GM12878 (cell line): Measurements from ENCODE around the gene NRG3. TPM values are rescaled to one million over a fixed set of nuclear protein-coding genes. Genes with fewer than 3 reads are reported as not detected.

ENCODE experiments used
- ATAC-seq: fragments of 200-7000 bp; cut with Tn5 transposase; 3 replicates; pipeline ENCODE4 v1.9.1; 2020; ENCODE audit warnings: mild to moderate bottlenecking, moderate library complexity
- BruUV-seq: library from RNA; stranded (reverse); fragments of 400-500 nt; replicated peaks from 2 replicates; lab custom pipeline; 2021; lab: Mats Ljungman, UMichigan
- CTCF ChIA-PET: fragments of 300-600 bp; sonication (Branson Sonifier 250); formaldehyde crosslinking; extraction: SDS; loops from one replicate; lab custom pipeline; 2021; ENCODE audit warnings: inconsistent platforms; lab: Yijun Ruan, JAX
- POLR2A ChIA-PET: fragments of 350-600 bp; formaldehyde crosslinking; extraction: SDS; loops from one replicate; lab custom pipeline; 2021; ENCODE audit warnings: inconsistent platforms; lab: Charles Lee
- RAD21 ChIA-PET: fragments of 300-600 bp; sonication (Branson Sonifier 250); formaldehyde crosslinking; loops from one replicate; lab custom pipeline; 2023; ENCODE audit warnings: antibody characterized with exemption; ENCODE audit not compliant: unreplicated experiment; lab: Charles Lee
- SMC1A ChIA-PET: fragments of 300-600 bp; sonication (Branson Sonifier 250); formaldehyde crosslinking; loops from one replicate; lab custom pipeline; 2023; ENCODE audit not compliant: unreplicated experiment, uncharacterized antibody; lab: Charles Lee
- DNase-seq: peaks from one replicate; pipeline ENCODE4 v3.0.0-alpha.2; 2011; ENCODE audit warnings: low read depth, low spot score
- FAIRE-seq: peaks from 3 replicates; lab custom pipeline; 2011; peaks lifted over from hg19 to GRCh38; lab: Jason Lieb, UNC
- H2AFZ ChIP-seq: 2 replicates; pipeline ENCODE4 v1.6.0; 2011; ENCODE audit warnings: low read depth, low read length, control low read depth; ENCODE audit not compliant: control insufficient read depth
- H3K27ac ChIP-seq: 2 replicates; pipeline ENCODE4 v1.5.1; 2011; ENCODE audit warnings: control low read depth; ENCODE audit not compliant: control insufficient read depth, insufficient read depth
- H3K27me3 ChIP-seq, 2 experiments: replicated peaks in 1 of 2; 2 replicates each; pipeline versions ENCODE4 v1.6.0 to v1.6.1; 2011; ENCODE audit warnings: low read length in 1 of 2; ENCODE audit not compliant: control insufficient read depth in 2 of 2, insufficient read depth in 2 of 2
- H3K36me3 ChIP-seq, 2 experiments: 2 replicates each; pipeline ENCODE4 v1.5.1; 2011; ENCODE audit warnings: low read length in 1 of 2; ENCODE audit not compliant: control insufficient read depth in 2 of 2, insufficient read depth in 2 of 2
- H3K4me1 ChIP-seq: 2 replicates; pipeline ENCODE4 v1.6.1; 2011; ENCODE audit warnings: mild to moderate bottlenecking, low read length, moderate library complexity, mixed read lengths; ENCODE audit not compliant: control insufficient read depth, insufficient read depth
- H3K4me2 ChIP-seq: 2 replicates; pipeline ENCODE4 v1.6.0; 2011; ENCODE audit warnings: control low read depth; ENCODE audit not compliant: control insufficient read depth, insufficient read depth
- H3K4me3 ChIP-seq: fragments of 200-600 bp; sonication (generic); 2 replicates; pipeline ENCODE4 v1.5.1; 2016
- H3K79me2 ChIP-seq: 2 replicates; pipeline ENCODE4 v1.6.0; 2011; ENCODE audit warnings: low read length; ENCODE audit not compliant: control insufficient read depth, insufficient read depth
- H3K9ac ChIP-seq: 2 replicates; pipeline ENCODE4 v1.8.0; 2011; ENCODE audit warnings: low read length, control low read depth, mixed read lengths; ENCODE audit not compliant: control insufficient read depth, insufficient read depth
- H3K9me3 ChIP-seq: replicated peaks from 3 replicates; pipeline ENCODE4 v1.5.1; 2011; ENCODE audit warnings: mild to moderate bottlenecking, low read length; ENCODE audit not compliant: control insufficient read depth, insufficient read depth
- H4K20me1 ChIP-seq: 2 replicates; pipeline ENCODE4 v1.6.0; 2011; ENCODE audit not compliant: control insufficient read depth, insufficient read depth
- ASH2L ChIP-seq: fragments of 300-600, 200-600 bp; sonication (generic); IDR thresholded peaks from 2 replicates; pipeline ENCODE4 v1.6.1; 2017; ENCODE audit warnings: low read depth, mild to moderate bottlenecking, borderline replicate concordance
- BHLHE40 ChIP-seq, 2 experiments: fragments of 450-650 bp in 1 of 2; IDR thresholded peaks; 2 replicates each; pipeline ENCODE4 v1.6.1; 2011 to 2017; ENCODE audit warnings: low read depth in 2 of 2, borderline replicate concordance in 1 of 2, improper control_type of control experiment in 1 of 2, low read length in 1 of 2, mild to moderate bottlenecking in 1 of 2
- CHD1 ChIP-seq: IDR thresholded peaks from 2 replicates; pipeline ENCODE4 v1.6.1; 2012; ENCODE audit warnings: low read depth, low read length, improper control_type of control experiment
- FOS ChIP-seq: IDR thresholded peaks from 3 replicates; pipeline ENCODE4 v1.6.1; 2011; ENCODE audit warnings: borderline replicate concordance; ENCODE audit not compliant: insufficient read length; ENCODE audit errors: extremely low read depth
- MTA2 ChIP-seq: fragments of 450-650 bp; IDR thresholded peaks from 2 replicates; pipeline ENCODE4 v1.6.1; 2016; ENCODE audit warnings: low read depth, mild to moderate bottlenecking, moderate library complexity
- NFYB ChIP-seq: IDR thresholded peaks from 2 replicates; pipeline ENCODE4 v1.6.1; 2011; ENCODE audit warnings: low read depth, mild to moderate bottlenecking, low read length, improper control_type of control experiment, moderate library complexity; ENCODE audit not compliant: insufficient read depth
- RELA ChIP-seq: fragments of 450-650 bp; IDR thresholded peaks from 2 replicates; pipeline ENCODE4 v1.8.0; 2014; ENCODE audit warnings: borderline replicate concordance; ENCODE audit not compliant: partially characterized antibody
- REST ChIP-seq: IDR thresholded peaks from 2 replicates; pipeline ENCODE4 v1.6.1; 2012; ENCODE audit warnings: mild to moderate bottlenecking, low read depth, low read length
- SMAD1 ChIP-seq: fragments of 450-650 bp; IDR thresholded peaks from 2 replicates; pipeline ENCODE4 v1.6.1; 2018; ENCODE audit warnings: mild to moderate bottlenecking, low read depth; ENCODE audit not compliant: partially characterized antibody
- TCF12 ChIP-seq: IDR thresholded peaks from 2 replicates; pipeline ENCODE4 v1.6.1; 2011; ENCODE audit warnings: low read depth, mild to moderate bottlenecking, low read length
- TCF3 ChIP-seq: IDR thresholded peaks from 2 replicates; pipeline ENCODE4 v1.6.1; 2012; ENCODE audit warnings: low read depth, mild to moderate bottlenecking, low read length, borderline replicate concordance; ENCODE audit not compliant: insufficient read depth
- WRNIP1 ChIP-seq: IDR thresholded peaks from 2 replicates; pipeline ENCODE4 v1.6.1; 2011; ENCODE audit warnings: low read depth, low read length, improper control_type of control experiment, borderline replicate concordance
- YBX1 ChIP-seq: fragments of 450-650 bp; IDR thresholded peaks from 2 replicates; pipeline ENCODE4 v1.6.1; 2016; ENCODE audit warnings: antibody characterized with exemption
- ZBED1 ChIP-seq: IDR thresholded peaks from 2 replicates; pipeline ENCODE4 v1.6.1; 2016; ENCODE audit warnings: borderline replicate concordance
- ZNF24 ChIP-seq: fragments of 450-650 bp; IDR thresholded peaks from 2 replicates; pipeline ENCODE4 v1.6.1; 2017; ENCODE audit warnings: antibody characterized with exemption, mild to moderate bottlenecking
- ZNF592 ChIP-seq: fragments of 450-650 bp; IDR thresholded peaks from 2 replicates; pipeline ENCODE4 v1.6.1; 2017; ENCODE audit warnings: mild to moderate bottlenecking, moderate library complexity
- WGBS: methylation state at CpG from one replicate; pipeline ENCODE4 v1.1.6; 2016; ENCODE audit warnings: low lambda C conversion rate; ENCODE audit not compliant: insufficient replicate concordance, insufficient coverage; ENCODE audit errors: missing lambda C conversion rate; 5-methylcytosine and 5-hydroxymethylcytosine counted together
- in situ Hi-C: fragments of 300-500 bp; cut with MboI; formaldehyde crosslinking; loops from 9 replicates; pipeline ENCODE4 v1.14.3; 2018; ENCODE audit warnings: mixed read lengths
- intact Hi-C: fragments of 100-400 bp; cut with micrococcal nuclease; formaldehyde crosslinking; loops from one replicate; pipeline ENCODE4 v1.14.2; 2022; ENCODE audit not compliant: unreplicated experiment
- polyA plus RNA-seq, 11 experiments: library from polyadenylated mRNA; depleted of rRNA in 4 of 11; unstranded in 6 of 11; stranded (reverse) in 5 of 11; fragments of >200 nt; fragmentation: Nextera tagmentation in 4 of 11; fragmentation: Illumina TruSeq in 1 of 11; extraction: Ambion mirVana in 4 of 11; extraction: Trizol in 1 of 11; gene quantifications; 1 replicate in 1 of 11; 2 replicates in 10 of 11; pipeline versions ENCODE4 v1.2.1 to v1.2.3, GENCODE V29; 2011 to 2016; ENCODE audit warnings: inconsistent platforms in 2 of 11, missing spikeins in 2 of 11, low read depth in 1 of 11
- total RNA-seq, 4 experiments: library from RNA; depleted of rRNA in 3 of 4; stranded (reverse); fragments of >200 nt in 3 of 4; fragmentation: Illumina TruSeq in 1 of 4; extraction: Trizol in 1 of 4; gene quantifications; 2 replicates each; pipeline versions ENCODE4 v1.2.1 to v1.2.3, GENCODE V29; 2013 to 2021

NRG3 gene
- total and polyA plus RNA-seq, 10 of the 15 experiments (the other 5 are each of a cell fraction or from before 2014, with no cell fraction given) = 0.03 to 0.41 (median 0.17) TPM; not detected in 3

GRCh38 chr10:82981137-82981723 lies 1106.2 kb downstream of the NRG3 start:
- SMC1A ChIA-PET = interaction anchor here (0.6 to 2.3 kb wide), 4 partner anchors 9 to 353 kb away, joined by 3 to 6 read pairs (median 4); no protein-coding TSS in a partner anchor
- WGBS = 0% methylated on average over 6 of the region's 6 CpGs
- CTCF ChIA-PET = interaction anchor here (1.3 kb wide), 1 partner anchor 12 kb away, joined by 4 read pairs; no protein-coding TSS in a partner anchor
- no peaks in the 10 kb centered on the region for H3K4me1 ChIP-seq
- H3K36me3 ChIP-seq = no peaks in the 10 kb centered on the region
- no peak for ATAC-seq
- H3K27ac ChIP-seq = no peak overlapping the region
- FAIRE-seq = no peak
- H3K27me3 ChIP-seq = no peaks in the 10 kb centered on the region
- intact Hi-C loops (no loop called here), in situ Hi-C loops (no loop called here)
- no peak overlapping the region for H2AFZ ChIP-seq
- no TSS peak for BruUV-seq
- POLR2A ChIA-PET = no interaction called here
- no peaks in the 10 kb centered on the region for H4K20me1 ChIP-seq
- H3K4me2 ChIP-seq = no peak overlapping the region
- H3K4me3 ChIP-seq = no peak overlapping the region
- no peaks in the 10 kb centered on the region for H3K79me2 ChIP-seq
- RAD21 ChIA-PET = no interaction called here
- no peak overlapping the region for H3K9ac ChIP-seq
- no peaks in the 10 kb centered on the region for H3K9me3 ChIP-seq
- no peak for DNase-seq
- TF ChIP-seq TCF3 = no peak
- TF ChIP-seq ZNF24 = no peak
- TF ChIP-seq CHD1 = no peak
- no peak for TF ChIP-seq YBX1
- no peak for TF ChIP-seq NFYB
- TF ChIP-seq BHLHE40 (IDR thresholded peaks at IDR 0.05; ENCODE audit: borderline replicate concordance in 1 of 2, low read depth in 2 of 2, low read length in 1 of 2) = no peak
- TF ChIP-seq SMAD1 = no peak
- TF ChIP-seq WRNIP1 = no peak
- TF ChIP-seq REST = no peak
- no peak for TF ChIP-seq MTA2
- no peak for TF ChIP-seq ZBED1
- no peak for TF ChIP-seq ZNF592
- TF ChIP-seq ASH2L = no peak
- TF ChIP-seq RELA = no peak
- no peak for TF ChIP-seq TCF12
- TF ChIP-seq FOS = no peak
